Kidney epithelial cell (primary cell): ENCODE data around the gene ADAM19. TPM values are rescaled to one million over a fixed set of nuclear protein-coding genes. Genes with fewer than 3 reads are reported as not detected.
A peak's percentile ranks its signal among the peaks of the same experiment; 100 is the strongest.

Source experiments
- DNase-seq: peaks from one replicate; pipeline ENCODE4 v3.0.0-alpha.2; 2010; ENCODE audit warnings: low read depth
- H3K27me3 ChIP-seq: 2 replicates; pipeline ENCODE4 v1.6.0; 2011; ENCODE audit warnings: low read length; ENCODE audit not compliant: control insufficient read depth, insufficient read depth
- H3K36me3 ChIP-seq: 2 replicates; pipeline ENCODE4 v1.5.1; 2011; ENCODE audit warnings: low read length; ENCODE audit not compliant: control insufficient read depth, insufficient read depth
- H3K4me3 ChIP-seq: 2 replicates; pipeline ENCODE4 v1.5.1; 2011; ENCODE audit warnings: low read depth, mild to moderate bottlenecking, control low read depth, low read length
- CTCF ChIP-seq: IDR thresholded peaks from 2 replicates; pipeline ENCODE4 v1.5.1; 2011; ENCODE audit warnings: mild to moderate bottlenecking, moderate library complexity, low read length, control low read depth, inconsistent platforms; ENCODE audit not compliant: insufficient read depth, poor library complexity, severe bottlenecking
- total RNA-seq: library from RNA; depleted of rRNA; stranded (reverse); fragments of >200 nt; gene quantifications from 2 replicates; pipeline ENCODE4 v1.2.3, GENCODE V29; 2015

ADAM19 gene
- total RNA-seq, 1 donor from 2014 or later: 61.0 TPM

GRCh38 chr5:157563373-157563928, 12.1 kb downstream of the ADAM19 start:
- Histone ChIP-seq H3K27me3 (no peaks in the 10 kb centered on the region), H3K4me3 (no peak overlapping the region), H3K36me3 (no peaks in the 10 kb centered on the region)
- DNase-seq: no peak
- TF ChIP-seq CTCF: no peak

- Histone ChIP-seq H3K27me3 (no peaks in the 10 kb centered on the region), H3K36me3 (no peaks in the 10 kb centered on the region), H3K4me3 (no peak overlapping the region)
- DNase-seq: no peak
- TF ChIP-seq CTCF: no peak
These were observed 13.4 kb downstream of the ADAM19 start for GRCh38 chr5:157562111-157562581.

GRCh38 chr5:157561110-157561509, 14.5 kb downstream of the ADAM19 start:
- no peak overlapping the region for H3K4me3 ChIP-seq
- H3K27me3 ChIP-seq: no peaks in the 10 kb centered on the region
- no peak for DNase-seq
- no peaks in the 10 kb centered on the region for H3K36me3 ChIP-seq
- no peak for TF ChIP-seq CTCF

- Histone ChIP-seq H3K36me3 (no peaks in the 10 kb centered on the region), H3K27me3 (no peaks in the 10 kb centered on the region), H3K4me3 (no peak overlapping the region)
- no peak for DNase-seq
- no peak for TF ChIP-seq CTCF
These were observed 16.3 kb downstream of the ADAM19 start for GRCh38 chr5:157559301-157559700.

GRCh38 chr5:157558681-157559080, 16.9 kb downstream of the ADAM19 start:
- H3K27me3 ChIP-seq: no peaks in the 10 kb centered on the region
- no peaks in the 10 kb centered on the region for H3K36me3 ChIP-seq
- no peak for DNase-seq
- H3K4me3 ChIP-seq: no peak overlapping the region
- no peak for TF ChIP-seq CTCF

- TF ChIP-seq CTCF: no peak
- Histone ChIP-seq H3K27me3 (no peaks in the 10 kb centered on the region), H3K36me3 (no peaks in the 10 kb centered on the region), H3K4me3 (no peak overlapping the region)
- DNase-seq: peak; percentile 77
These were observed 17.5 kb downstream of the ADAM19 start for GRCh38 chr5:157558041-157558595.
